NCI-H2227 (cell line): ENCODE results near the gene RHOD.

Experiments
- DNase-seq: peaks from one replicate; lab custom pipeline; 2025; ENCODE audit not compliant: unreplicated experiment; lab: John Stamatoyannopoulos, UW

RHOD gene

GRCh38 chr11:67058506-67058905 is 1.9 kb downstream of the RHOD start:
- DNase-seq: no peak

DNA sequence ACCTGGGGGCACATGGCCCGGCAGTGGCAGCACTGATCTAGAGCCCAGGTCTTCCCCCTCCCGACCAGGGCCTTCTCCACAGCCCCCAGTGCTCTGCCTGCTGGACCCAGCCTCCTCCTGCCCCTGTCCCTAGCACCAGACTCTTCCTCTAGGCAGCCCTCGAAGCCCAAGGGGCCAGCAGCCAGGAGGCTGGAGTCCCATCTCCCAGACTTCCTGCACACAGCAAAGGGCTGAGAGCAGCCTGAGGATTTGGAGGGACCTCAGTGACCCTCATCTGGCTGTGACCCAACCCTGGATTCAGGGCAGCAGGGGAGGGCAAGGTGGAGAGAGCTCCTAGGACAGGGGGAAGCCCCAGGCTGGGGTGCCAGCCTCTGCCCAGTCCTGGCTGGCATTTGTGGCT is 3.0 kb downstream of the RHOD start:
- no peak for DNase-seq

DNA sequence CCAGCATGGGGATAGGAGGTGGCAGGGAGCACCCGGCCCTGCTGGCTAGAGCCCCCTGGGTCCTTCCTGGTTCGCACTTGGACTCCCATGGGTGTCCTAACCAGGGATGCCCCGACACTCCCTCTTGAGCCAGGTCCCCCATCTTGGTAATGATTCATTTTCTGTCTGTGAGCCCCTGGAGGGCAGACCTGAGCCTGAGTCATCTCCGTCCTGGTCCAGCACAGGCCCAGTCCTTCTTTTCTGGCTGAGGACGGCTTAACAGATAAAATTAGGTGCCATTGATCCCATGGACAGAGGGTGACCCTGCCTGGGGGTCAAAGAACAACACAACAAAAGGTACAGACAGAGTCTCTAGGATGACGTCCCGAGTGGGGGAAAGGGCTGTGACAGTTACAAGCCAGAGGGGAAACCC is 3.5 kb downstream of the RHOD start:
- DNase-seq: no peak

DNA sequence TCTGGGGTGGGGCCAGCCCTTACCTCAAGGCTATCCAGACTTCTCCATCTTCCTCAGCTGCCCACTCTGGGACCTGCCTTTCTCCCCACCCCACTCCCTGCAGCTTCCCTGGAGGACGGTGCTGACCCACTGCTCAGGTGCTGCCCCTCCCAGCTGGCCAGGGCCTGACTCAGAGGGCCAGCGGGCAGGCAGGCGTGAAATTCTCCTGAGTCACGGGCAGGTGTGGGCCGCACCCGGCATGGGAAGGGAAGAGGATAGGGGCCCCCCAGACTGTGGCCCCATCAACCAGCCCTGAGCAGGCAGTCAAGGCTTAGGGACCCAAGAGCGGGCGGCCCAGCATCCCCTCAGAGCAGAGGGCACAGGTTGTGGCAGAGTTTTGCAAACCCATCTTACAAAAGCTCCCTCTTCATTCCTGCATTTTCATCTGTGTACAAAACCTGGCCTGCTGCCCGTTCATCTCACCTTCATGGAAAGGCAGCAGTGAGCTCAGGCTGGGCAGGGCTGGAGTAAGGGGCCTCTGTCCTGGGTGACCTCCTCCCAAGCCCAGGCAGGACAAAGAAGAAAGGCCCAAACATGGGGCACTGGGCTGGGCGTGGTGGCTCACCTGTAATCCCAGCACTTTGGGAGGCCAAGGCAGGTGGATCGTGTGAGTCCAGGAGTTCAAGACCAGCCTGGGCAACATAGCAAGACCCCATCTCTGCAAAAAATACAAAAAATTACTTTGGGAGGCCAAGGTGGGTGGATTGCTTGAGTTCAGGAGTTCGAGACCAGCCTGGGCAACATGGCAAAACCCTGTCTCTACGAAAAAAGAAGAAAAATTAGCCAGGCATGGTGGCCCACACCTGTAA is 6.1 kb downstream of the RHOD start:
- DNase-seq: no peak

GRCh38 chr11:67066333-67066709 is 9.7 kb downstream of the RHOD start:
- no peak for DNase-seq

- DNase-seq: no peak
Measured at GRCh38 chr11:67071420-67072284, 15.0 kb downstream of the RHOD start.

DNA sequence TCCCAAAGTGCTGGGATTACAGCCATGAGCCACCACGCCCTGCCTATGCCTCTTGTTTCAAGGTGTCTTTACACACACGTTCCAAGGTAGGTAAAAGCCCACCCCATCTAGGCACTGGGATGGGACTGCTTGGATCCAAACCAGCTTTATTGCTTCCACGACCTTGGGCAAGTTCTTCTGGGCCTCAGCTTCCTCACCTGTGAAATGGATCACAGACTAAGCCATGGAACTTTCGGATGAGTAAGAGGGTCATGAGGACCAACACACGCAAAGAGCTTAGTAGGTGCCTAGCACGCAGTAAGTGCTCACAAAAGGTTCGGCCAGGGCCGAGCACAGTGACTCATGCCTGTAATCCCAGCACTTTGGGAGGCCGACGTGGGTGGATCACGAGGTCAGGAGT is 15.6 kb downstream of the RHOD start:
- no peak for DNase-seq

DNA sequence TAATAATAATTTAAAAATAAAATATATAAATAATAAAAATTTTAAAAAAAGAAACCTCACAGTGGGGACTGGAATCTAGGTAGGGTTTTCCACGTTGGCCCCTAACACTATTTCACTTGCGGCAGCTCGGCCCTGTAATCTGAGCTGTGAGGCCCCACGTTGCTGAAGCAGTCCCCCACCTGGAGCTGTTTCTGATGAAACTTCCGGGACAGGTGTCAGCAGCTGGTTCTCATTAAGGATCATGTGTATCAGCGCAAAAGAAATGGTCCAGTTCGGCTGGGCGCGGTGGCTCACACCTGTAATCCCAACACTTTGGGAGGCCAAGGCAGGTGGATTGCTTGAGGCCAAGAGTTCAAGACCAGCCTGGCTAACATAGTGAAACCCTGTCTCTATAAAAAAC is 17.3 kb downstream of the RHOD start:
- no peak for DNase-seq

- no peak for DNase-seq
Measured at GRCh38 chr11:67076202-67076601, 19.6 kb downstream of the RHOD start.

DNA sequence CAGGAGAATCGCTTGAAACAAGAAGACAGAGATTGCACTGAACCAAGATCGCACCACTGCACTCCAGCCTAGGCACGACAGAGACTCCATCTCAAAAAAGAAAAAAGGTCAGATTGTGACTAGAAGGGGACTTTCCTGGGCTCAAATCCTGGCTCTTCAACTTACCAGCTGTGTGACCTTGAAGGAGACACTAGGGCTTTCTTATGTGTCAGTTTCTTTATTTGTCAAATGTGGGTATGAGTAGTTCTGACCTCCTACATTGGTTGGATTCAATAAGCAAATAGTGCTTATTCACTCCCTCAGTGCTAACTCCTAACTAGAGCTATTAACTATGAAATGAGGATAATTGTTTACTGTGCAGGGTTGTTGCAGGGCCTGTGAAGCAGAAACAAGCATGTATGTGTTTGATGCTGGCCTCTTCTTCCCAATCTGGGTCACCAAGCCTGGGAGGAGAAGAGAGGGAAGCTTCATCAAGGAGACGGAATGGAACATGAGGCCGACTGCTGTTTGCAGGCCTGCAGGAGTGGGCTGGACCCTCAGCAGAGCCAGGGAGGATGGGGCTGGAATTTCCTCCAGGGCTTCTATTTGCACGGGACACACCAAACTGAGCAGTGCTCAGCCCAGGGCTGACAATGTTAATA is 22.5 kb downstream of the RHOD start:
- no peak for DNase-seq

- no peak for DNase-seq
Measured at GRCh38 chr11:67082071-67082791, 25.6 kb downstream of the RHOD start.

- DNase-seq: no peak
Measured at GRCh38 chr11:67083786-67084366, 27.2 kb downstream of the RHOD start.

DNA sequence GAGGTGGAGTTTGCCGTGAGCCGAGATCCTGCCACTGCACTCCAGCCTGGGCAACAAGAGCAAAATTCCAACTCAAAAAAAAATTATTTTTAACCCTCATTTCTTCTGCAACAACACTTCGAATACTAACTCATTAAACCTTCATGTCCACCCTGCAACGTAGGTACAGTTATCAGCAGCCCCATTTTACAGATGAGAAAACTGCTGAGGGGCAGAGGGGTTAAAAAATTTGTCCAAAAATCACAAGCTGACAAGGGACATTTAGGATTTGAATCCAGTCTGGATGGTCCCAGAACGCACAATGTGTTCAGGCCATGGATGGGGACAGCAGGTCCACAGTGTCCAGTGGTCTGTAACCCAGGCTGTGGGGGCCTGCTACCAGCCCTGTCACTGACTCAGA is 29.0 kb downstream of the RHOD start:
- DNase-seq: no peak

DNA sequence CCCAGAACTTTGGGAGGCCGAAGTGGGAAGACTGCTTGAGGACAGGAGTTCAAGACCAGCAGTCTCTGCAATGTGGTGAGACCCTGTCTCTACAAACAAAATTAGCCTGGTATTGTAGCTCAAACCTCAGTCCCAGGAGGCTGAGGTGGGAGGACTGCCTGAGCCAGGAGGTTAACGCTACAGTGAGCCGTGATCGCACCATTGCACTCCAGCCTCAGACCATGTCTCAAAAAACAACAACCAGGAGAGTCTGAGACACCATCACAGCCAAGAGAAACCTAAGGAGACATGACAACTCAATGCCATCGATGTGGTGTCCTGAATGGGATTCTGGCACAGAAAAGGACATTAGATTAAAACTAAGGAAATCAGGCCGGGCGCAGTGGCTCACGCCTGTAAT is 34.1 kb downstream of the RHOD start:
- no peak for DNase-seq

DNA sequence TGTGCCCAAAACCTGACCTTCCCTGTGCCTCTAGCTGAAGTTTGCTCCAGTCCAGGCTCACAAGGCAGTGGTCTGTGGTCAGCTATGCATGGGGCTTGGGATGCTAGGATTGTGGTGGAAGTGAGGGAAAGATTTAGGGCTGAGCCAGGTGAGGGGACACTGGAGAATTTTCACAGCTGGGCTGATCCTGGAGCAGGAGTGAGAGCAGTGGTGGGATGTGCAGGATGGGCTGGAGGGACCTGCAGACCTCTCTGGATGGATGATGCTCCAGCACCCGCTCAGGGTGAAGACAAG is 38.5 kb downstream of the RHOD start:
- DNase-seq: no peak

DNA sequence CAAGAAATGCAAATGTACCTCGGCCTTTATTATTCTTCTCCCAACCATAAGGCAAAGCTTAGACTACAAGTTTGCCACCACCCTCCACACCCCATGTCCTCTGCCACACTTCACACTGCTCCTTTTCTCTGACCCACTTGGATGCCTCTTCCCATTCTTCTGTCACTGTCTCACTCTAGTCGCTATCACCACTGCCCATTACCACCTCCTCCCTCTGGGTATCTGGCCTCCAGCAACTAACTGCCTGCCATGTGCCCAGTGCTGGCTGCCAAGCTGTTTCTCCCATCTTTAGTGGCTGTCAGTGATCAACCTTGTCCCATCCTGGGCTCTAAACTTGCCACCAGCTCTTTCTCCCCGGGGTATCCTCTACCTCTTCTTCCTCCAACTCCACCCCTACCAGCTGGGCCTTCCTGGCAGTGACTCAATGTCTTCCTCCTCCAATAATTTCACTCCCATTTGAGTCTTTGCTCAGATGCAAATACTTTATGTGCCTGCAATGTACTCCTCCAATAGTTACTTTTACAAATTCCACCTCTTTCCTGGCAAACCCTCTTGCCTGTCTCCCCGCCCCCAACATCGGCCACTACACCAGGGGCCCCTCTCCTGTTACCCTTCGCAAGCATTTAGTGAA is 42.3 kb downstream of the RHOD start:
- DNase-seq: no peak

- DNase-seq: no peak
Measured at GRCh38 chr11:67099831-67100324, 43.2 kb downstream of the RHOD start.

- DNase-seq: no peak
Measured at GRCh38 chr11:67102664-67103063, 46.0 kb downstream of the RHOD start.

GRCh38 chr11:67105964-67106363 is 49.3 kb downstream of the RHOD start:
- peak; percentile 46 for DNase-seq

DNA sequence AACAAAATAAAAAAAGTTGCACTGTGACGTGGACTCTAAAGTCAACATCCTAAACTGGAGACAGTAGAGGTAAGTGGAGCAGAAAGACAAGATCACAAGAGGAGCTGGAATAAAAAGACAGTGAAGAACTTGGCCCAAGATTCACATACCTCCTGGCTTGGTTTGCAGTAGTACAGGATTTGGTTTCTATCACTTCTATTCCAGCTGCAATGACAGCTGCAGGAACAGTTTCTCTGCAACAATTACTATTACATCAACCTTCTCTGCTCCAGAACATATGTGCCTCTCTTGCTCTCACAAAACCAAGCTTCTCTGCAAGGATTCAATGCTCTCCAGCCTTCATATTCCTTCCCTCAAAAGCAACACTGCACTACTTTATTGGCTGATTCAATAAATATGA is 54.6 kb downstream of the RHOD start:
- DNase-seq: no peak
